ENCODE results near the gene FBXL17. TPM values are rescaled to one million over a fixed set of nuclear protein-coding genes. Genes with fewer than 3 reads are reported as not detected.

FBXL17 gene
- polyA plus RNA-seq, 1 of the 3 experiments (the other 2 are of a cell fraction), result 4.4 TPM

GRCh38 chr5:108109059-108109458 lies 272.8 kb downstream of the FBXL17 start:
- DNase-seq, result no peak
- Histone ChIP-seq H2AFZ (ENCODE audit: low read depth) (no peak overlapping the region), H3K27ac (ENCODE audit: low read depth in 2 of 2, low read length in 1 of 2) (no peak overlapping the region), H3K36me3 (replicated peaks in 1 of 2; ENCODE audit: control insufficient read depth in 1 of 2, insufficient read depth in 2 of 2, low read length in 1 of 2) (no peaks in the 10 kb centered on the region), H3K27me3 (ENCODE audit: insufficient read depth) (no peaks in the 10 kb centered on the region), H3K9me2 (no peaks in the 10 kb centered on the region), H3K4me3 (ENCODE audit: low read depth in 2 of 2, low read length in 1 of 2) (no peak overlapping the region), H3K79me2 (ENCODE audit: insufficient read depth) (no peaks in the 10 kb centered on the region), H3K9me3 (no peaks in the 10 kb centered on the region), H4K20me1 (ENCODE audit: insufficient read depth) (no peaks in the 10 kb centered on the region), H3K9ac (no peak overlapping the region), H3K4me2 (no peak overlapping the region), H3F3A (replicated peaks; ENCODE audit: insufficient read depth) (no peaks in the 10 kb centered on the region), H3K4me1 (ENCODE audit: control insufficient read depth in 1 of 2, insufficient read depth in 2 of 2, low read depth in 1 of 2, low read length in 1 of 2) (no peaks in the 10 kb centered on the region)
- WGBS (ENCODE audit: low lambda C conversion rate), result 95% methylated on average over 2 of the region's 2 CpGs
- ChIA-PET CTCF (no interaction called here), POLR2A (no interaction called here)
- no peak for TF ChIP-seq POLR2AphosphoS5 (IDR thresholded peaks at IDR 0.05; ENCODE audit: low read depth, low read length)
- TF ChIP-seq RXRA (IDR thresholded peaks at IDR 0.05; ENCODE audit: borderline replicate concordance, low read depth), result no peak
- TF ChIP-seq REST (IDR thresholded peaks at IDR 0.05; ENCODE audit: low read depth, low read length), result no peak

DNA sequence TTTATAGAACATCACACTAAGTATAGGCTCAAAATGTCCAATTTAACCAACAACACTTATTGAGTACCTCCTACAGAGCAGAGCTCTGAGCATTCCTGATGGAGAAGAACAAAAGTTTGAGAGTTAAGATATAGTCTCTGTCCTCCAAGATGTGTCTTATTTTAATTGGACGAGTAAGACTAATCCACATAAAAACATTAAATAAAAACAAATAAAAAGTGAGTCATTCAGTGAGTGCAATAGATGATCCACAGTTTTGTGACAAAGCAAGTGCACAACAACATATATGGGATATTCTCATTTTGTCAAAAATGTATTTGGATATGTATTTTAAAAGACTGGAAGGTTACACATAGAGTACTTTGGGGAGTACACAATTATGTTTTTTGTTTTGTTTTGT lies 277.4 kb downstream of the FBXL17 start:
- DNase-seq, result no peak
- ChIA-PET POLR2A (no interaction called here), CTCF (interaction anchor here (0.7 kb wide), 1 partner anchor 44 kb away, joined by 3 read pairs; no protein-coding TSS in a partner anchor)
- Histone ChIP-seq H3K27me3 (ENCODE audit: insufficient read depth) (no peaks in the 10 kb centered on the region), H3K79me2 (ENCODE audit: insufficient read depth) (no peaks in the 10 kb centered on the region), H3K9me2 (no peaks in the 10 kb centered on the region), H3K9me3 (no peaks in the 10 kb centered on the region), H4K20me1 (ENCODE audit: insufficient read depth) (no peaks in the 10 kb centered on the region), H3K9ac (no peak overlapping the region), H3K36me3 (replicated peaks in 1 of 2; ENCODE audit: control insufficient read depth in 1 of 2, insufficient read depth in 2 of 2, low read length in 1 of 2) (no peaks in the 10 kb centered on the region), H3K4me2 (no peak overlapping the region), H3K27ac (ENCODE audit: low read depth in 2 of 2, low read length in 1 of 2) (no peak overlapping the region), H3F3A (replicated peaks; ENCODE audit: insufficient read depth) (no peaks in the 10 kb centered on the region), H3K4me1 (ENCODE audit: control insufficient read depth in 1 of 2, insufficient read depth in 2 of 2, low read depth in 1 of 2, low read length in 1 of 2) (no peaks in the 10 kb centered on the region; a peak in 2 of 4 replicates), H3K4me3 (ENCODE audit: low read depth in 2 of 2, low read length in 1 of 2) (no peak overlapping the region), H2AFZ (ENCODE audit: low read depth) (no peak overlapping the region)
- 91% methylated on average over 1 of the region's 1 CpG for WGBS (ENCODE audit: low lambda C conversion rate)
- TF ChIP-seq, protein P1, sequence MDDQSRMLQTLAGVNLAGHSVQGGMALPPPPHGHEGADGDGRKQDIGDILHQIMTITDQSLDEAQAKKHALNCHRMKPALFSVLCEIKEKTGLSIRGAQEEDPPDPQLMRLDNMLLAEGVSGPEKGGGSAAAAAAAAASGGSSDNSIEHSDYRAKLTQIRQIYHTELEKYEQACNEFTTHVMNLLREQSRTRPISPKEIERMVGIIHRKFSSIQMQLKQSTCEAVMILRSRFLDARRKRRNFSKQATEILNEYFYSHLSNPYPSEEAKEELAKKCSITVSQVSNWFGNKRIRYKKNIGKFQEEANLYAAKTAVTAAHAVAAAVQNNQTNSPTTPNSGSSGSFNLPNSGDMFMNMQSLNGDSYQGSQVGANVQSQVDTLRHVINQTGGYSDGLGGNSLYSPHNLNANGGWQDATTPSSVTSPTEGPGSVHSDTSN (IDR thresholded peaks at IDR 0.05), result no peak
- no peak for TF ChIP-seq GABPA (IDR thresholded peaks at IDR 0.05; ENCODE audit: low read depth)
- TF ChIP-seq, protein P2, sequence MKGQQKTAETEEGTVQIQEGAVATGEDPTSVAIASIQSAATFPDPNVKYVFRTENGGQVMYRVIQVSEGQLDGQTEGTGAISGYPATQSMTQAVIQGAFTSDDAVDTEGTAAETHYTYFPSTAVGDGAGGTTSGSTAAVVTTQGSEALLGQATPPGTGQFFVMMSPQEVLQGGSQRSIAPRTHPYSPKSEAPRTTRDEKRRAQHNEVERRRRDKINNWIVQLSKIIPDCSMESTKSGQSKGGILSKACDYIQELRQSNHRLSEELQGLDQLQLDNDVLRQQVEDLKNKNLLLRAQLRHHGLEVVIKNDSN (IDR thresholded peaks at IDR 0.05; ENCODE audit: borderline replicate concordance, low read depth), result no peak
- no peak for TF ChIP-seq USF2 (IDR thresholded peaks at IDR 0.05; ENCODE audit: borderline replicate concordance, low read depth, low read length)
- no peak for TF ChIP-seq RAD21 (IDR thresholded peaks at IDR 0.05; ENCODE audit: low read length)
- TF ChIP-seq REST (IDR thresholded peaks at IDR 0.05; ENCODE audit: low read depth, low read length), result no peak

Data from SK-N-SH (cell line).